ENCODE measurements around the gene GLP1R.
"Not testable (repeated sequence)": the region's sequence is repeated elsewhere in the genome, so short reads cannot be mapped to it uniquely, and the experiment has no call there.

Gene GLP1R

DNA sequence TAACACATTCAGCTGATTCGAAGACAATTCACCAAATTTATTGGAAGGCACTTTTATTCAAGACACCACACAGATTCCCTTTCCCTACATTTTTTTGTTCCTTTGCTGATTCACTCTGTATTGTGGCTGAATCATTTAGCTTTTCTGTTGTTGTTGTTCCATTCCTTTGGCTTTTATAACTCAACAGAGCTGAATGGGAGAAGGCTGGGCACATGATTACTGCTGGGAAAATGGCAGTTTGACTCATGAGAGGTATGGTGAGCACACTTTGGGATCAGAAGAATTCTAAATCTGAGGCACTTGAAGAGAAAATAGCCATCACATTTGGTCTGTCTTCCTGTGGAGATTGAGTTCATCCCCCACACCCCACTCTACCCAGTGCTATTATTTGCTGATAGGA lies 82.1 kb downstream of the GLP1R start:
- no peak for DNase-seq (ENCODE audit: extremely low read depth, low read depth)
- TF ChIP-seq, protein P1, sequence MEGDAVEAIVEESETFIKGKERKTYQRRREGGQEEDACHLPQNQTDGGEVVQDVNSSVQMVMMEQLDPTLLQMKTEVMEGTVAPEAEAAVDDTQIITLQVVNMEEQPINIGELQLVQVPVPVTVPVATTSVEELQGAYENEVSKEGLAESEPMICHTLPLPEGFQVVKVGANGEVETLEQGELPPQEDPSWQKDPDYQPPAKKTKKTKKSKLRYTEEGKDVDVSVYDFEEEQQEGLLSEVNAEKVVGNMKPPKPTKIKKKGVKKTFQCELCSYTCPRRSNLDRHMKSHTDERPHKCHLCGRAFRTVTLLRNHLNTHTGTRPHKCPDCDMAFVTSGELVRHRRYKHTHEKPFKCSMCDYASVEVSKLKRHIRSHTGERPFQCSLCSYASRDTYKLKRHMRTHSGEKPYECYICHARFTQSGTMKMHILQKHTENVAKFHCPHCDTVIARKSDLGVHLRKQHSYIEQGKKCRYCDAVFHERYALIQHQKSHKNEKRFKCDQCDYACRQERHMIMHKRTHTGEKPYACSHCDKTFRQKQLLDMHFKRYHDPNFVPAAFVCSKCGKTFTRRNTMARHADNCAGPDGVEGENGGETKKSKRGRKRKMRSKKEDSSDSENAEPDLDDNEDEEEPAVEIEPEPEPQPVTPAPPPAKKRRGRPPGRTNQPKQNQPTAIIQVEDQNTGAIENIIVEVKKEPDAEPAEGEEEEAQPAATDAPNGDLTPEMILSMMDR (IDR thresholded peaks at IDR 0.05; ENCODE audit: low read depth, low read length, missing control alignments) = no peak
- no peak overlapping the region for H3K4me3 ChIP-seq (replicated peaks; ENCODE audit: low read depth, low read length)

DNA sequence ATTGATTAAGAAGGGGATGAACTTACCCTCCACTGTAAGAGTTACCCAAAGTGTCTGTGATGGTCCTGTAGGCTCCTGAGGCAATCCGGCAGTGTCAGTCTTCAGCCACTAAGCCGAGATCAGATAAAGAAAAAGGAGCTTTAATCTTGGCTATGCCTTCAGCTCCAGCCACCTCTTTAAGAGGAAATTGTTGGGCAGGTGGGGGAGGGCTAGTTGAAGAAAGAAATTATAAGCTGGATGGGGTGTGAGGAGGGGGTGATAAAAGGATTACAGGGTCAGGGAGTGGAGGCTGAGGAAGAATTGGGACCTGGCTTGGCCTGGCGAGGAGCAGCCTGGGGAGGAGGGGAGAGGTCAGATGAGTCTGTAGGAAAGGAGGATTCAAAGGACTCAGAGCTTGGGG lies 86.2 kb downstream of the GLP1R start:
- DNase-seq (ENCODE audit: extremely low read depth, low read depth); H3K4me3 ChIP-seq (replicated peaks; ENCODE audit: low read depth, low read length): not testable (repeated sequence)

DNA sequence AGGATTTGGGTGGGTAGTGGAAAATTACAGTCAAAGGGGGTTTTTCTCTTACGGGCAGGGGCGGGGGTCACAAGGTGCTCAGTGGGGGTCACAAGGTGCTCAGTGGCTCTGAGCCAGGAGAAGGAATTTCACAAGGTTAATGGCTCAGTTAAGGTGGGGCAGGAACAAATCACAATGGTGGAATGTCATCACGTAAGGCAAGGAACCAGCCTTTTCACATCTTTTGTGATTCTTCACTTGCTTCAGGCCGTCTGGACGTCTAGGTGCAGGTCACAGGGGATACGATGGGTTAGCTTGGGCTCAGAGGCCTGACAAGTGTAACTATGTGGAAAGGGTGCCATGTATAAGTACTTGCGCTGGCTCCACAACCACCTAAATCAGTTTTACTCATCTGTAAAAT lies 87.6 kb downstream of the GLP1R start:
- not testable (repeated sequence) for DNase-seq (ENCODE audit: extremely low read depth, low read depth); H3K4me3 ChIP-seq (replicated peaks; ENCODE audit: low read depth, low read length)

DNA sequence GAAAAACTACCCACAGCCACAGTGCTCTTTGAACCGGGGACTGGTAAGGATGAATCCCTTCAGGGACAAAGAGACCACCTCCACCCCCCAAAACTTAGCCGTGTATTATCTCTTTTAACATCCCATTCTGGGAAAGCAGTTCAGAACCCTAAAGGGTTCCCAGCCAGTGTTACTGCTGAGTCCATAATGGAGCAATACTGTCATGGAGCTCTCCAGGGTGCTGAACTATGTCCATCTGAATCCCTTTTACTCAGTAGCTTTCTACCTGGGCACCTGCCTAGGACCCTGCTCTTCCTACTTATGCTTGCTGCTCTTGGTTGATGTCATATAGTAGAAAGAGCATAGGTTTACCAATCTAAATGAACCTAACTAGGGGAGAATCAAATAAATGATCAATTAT lies 88.7 kb downstream of the GLP1R start:
- H3K4me3 ChIP-seq (replicated peaks; ENCODE audit: low read depth, low read length) = no peak overlapping the region
- TF ChIP-seq, protein P1 (IDR thresholded peaks at IDR 0.05; ENCODE audit: low read depth, low read length, missing control alignments) = no peak
- DNase-seq (ENCODE audit: extremely low read depth, low read depth) = peak; percentile 32
